Measurements from ENCODE around the gene ST3GAL2. TPM values are rescaled to one million over a fixed set of nuclear protein-coding genes. Genes with fewer than 3 reads are reported as not detected.
A peak's percentile ranks its signal among the peaks of the same experiment; 100 is the strongest.

ST3GAL2 gene
- total and polyA plus RNA-seq, 9 of the 15 experiments (the other 6 are each of a cell fraction or from before 2014, with no cell fraction given), result 1.5 to 108 (median 34.3) TPM

DNA sequence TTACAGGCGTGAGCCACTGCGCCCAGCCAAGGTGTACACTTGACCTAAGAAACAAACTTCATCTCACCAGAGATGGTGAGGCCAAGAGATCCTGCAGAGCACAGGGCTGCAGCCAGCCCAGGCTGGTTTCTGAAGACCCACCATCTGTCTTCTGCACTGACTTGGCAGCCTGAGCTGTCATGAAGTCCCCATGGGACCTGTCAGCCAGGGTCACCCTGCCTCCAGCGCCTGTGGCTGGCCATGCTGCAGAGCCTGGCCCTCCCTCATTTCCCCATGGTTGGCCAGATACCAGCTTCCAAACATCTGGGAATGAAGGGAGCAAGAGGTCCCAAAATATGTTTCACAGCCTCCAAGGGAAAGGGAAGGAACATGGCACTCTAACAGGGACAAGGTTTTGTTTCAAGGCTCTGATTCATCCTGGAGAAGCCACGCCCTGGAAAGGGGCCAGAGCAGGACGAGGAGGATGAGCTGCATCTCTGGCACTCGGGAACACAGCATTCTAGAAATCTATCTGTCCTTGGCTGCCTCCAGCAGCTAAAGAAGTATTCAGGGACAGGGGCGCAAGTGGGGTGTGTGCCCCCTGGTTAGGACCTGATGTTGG is 46.9 kb downstream of the ST3GAL2 start:
- Histone ChIP-seq H2AFZ (ENCODE audit: low read depth, low read length) (no peak overlapping the region), H3K4me3 (no peak overlapping the region), H3K36me3 (ENCODE audit: control insufficient read depth, insufficient read depth, low read length) (peaks cover 88% of the 10 kb centered on the region), H3K27ac (ENCODE audit: extremely low read depth, low read depth, low read length) (no peak overlapping the region), H3K79me2 (ENCODE audit: control insufficient read depth, insufficient read depth, low read length) (peaks cover 40% of the 10 kb centered on the region), H3K9me3 (replicated peaks; ENCODE audit: control insufficient read depth, insufficient read depth, low read depth, low read length) (no peaks in the 10 kb centered on the region), H4K20me1 (replicated peaks; ENCODE audit: control insufficient read depth, insufficient read depth, low read length) (peaks cover 10% of the 10 kb centered on the region; the same call in 1 of the 2 replicates), H3K4me1 (replicated peaks in 1 of 2; ENCODE audit: control insufficient read depth in 2 of 2, insufficient read depth in 2 of 2, low read length in 2 of 2) (peaks cover 11 to 20% of the 10 kb centered on the region in 2 experiments), H3K9ac (ENCODE audit: insufficient read depth in 1 of 2, low read depth in 2 of 2, low read length in 2 of 2) (peak overlapping the region in 1 of 2 experiments; percentile 43; a peak in 1 of 4 replicates), H3K27me3 (ENCODE audit: control insufficient read depth in 2 of 2, insufficient read depth in 2 of 2, low read length in 2 of 2) (no peaks in the 10 kb centered on the region), H3K4me2 (ENCODE audit: insufficient read depth, low read length) (no peak overlapping the region), H3K9me1 (ENCODE audit: control insufficient read depth, insufficient read depth, low read length) (peaks cover 2% of the 10 kb centered on the region)
- intact Hi-C loops (cut with micrococcal nuclease) (no loop called here), in situ Hi-C loops (cut with MboI) (loop anchor here (10.0 kb wide), 1 partner anchor 73 kb away; no protein-coding TSS in a partner anchor)
- FAIRE-seq (no peak), ATAC-seq (no peak), DNase-seq (ENCODE audit: extremely low read depth in 1 of 4, low spot score in 3 of 4) (no peak)
- ChIA-PET POLR2A (interaction anchor here (0.6 to 1.2 kb wide), 6 partner anchors 12 to 99 kb away, joined by 3 to 4 read pairs (median 3); no protein-coding TSS in a partner anchor), CTCF (ENCODE audit: low intra/inter-chr PET ratio) (no interaction called here)
- TF ChIP-seq POLR2G (IDR thresholded peaks at IDR 0.05; ENCODE audit: low read depth, low read length) (peak; percentile 37), POLR2A (conservative IDR thresholded peaks at IDR 0.05) (0 out of 2 replicates have a peak, but pooled peaks have one; percentile 20), ZNF140 (CRISPR knock-in tag; IDR thresholded peaks at IDR 0.05) (no peak), ZSCAN32 (CRISPR knock-in tag; IDR thresholded peaks at IDR 0.05) (no peak), IFI16 (CRISPR knock-in tag; IDR thresholded peaks at IDR 0.05) (no peak), OTX1 (CRISPR knock-in tag; IDR thresholded peaks at IDR 0.05) (no peak)
- TF ChIP-seq, protein P1, sequence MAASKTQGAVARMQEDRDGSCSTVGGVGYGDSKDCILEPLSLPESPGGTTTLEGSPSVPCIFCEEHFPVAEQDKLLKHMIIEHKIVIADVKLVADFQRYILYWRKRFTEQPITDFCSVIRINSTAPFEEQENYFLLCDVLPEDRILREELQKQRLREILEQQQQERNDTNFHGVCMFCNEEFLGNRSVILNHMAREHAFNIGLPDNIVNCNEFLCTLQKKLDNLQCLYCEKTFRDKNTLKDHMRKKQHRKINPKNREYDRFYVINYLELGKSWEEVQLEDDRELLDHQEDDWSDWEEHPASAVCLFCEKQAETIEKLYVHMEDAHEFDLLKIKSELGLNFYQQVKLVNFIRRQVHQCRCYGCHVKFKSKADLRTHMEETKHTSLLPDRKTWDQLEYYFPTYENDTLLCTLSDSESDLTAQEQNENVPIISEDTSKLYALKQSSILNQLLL (CRISPR knock-in tag; IDR thresholded peaks at IDR 0.05; ENCODE audit: borderline replicate concordance), result no peak
- 90% methylated on average over 7 of the region's 7 CpGs for WGBS (ENCODE audit: insufficient coverage, low coverage, missing lambda C conversion rate)
- no TSS peak for BruUV-seq (replicated peaks)

Data from K562 (cell line).